HG02885 (cell line): ENCODE measurements around the gene TPM4.
"Not testable (repeated sequence)": the region's sequence is repeated elsewhere in the genome, so short reads cannot be mapped to it uniquely, and the experiment has no call there.

ENCODE experiments used
- ATAC-seq: cut with Tn5 transposase; IDR thresholded peaks from one replicate; pipeline ENCODE4 v1.9.1; 2021; ENCODE audit warnings: mild to moderate bottlenecking; ENCODE audit not compliant: unreplicated experiment, poor library complexity

The TPM4 gene

GRCh38 chr19:16070366-16070990 is 5.8 kb upstream of the TPM4 start:
- peak; percentile 42 for ATAC-seq

DNA sequence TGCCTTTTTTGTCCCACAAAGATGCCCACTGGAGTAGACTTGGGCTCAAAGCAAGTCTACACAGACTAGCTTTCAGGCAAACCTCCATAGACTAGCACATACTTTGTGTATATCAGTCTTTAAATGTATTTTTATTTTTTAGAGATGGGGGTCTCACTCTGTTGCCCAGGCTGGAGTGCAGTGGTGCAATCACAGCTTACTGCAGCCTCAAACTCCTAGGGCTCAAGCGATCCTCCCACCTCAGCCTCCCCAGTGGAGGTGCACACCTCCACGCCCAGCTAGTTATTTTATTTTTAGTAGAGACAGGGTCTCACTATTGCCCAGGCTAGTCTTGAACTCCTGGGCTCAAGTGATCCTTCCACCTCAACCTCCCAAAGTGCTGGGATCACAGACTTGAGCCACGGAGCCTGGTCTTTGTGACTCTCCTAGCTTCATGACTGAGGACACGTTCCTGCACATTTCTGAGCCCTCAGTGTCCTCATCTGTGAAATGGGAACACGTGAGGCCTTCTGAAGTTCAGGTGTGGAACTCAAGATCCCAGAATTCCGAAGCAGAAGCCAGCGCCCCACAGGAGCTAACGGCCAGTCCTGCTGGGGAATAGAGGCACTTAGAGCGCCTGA is 5.1 kb upstream of the TPM4 start:
- ATAC-seq = no peak

- no peak for ATAC-seq
Observed at GRCh38 chr19:16073481-16073880, 2.8 kb upstream of the TPM4 start.

- ATAC-seq = no peak
Observed at GRCh38 chr19:16073988-16074387, 2.3 kb upstream of the TPM4 start.

- no peak for ATAC-seq
Observed at GRCh38 chr19:16074488-16075365, 1.6 kb upstream of the TPM4 start.

GRCh38 chr19:16075430-16076153 is 703 bp upstream of the TPM4 start:
- no peak for ATAC-seq

- no peak for ATAC-seq
Observed at GRCh38 chr19:16076958-16077611, 790 bp downstream of the TPM4 start.

DNA sequence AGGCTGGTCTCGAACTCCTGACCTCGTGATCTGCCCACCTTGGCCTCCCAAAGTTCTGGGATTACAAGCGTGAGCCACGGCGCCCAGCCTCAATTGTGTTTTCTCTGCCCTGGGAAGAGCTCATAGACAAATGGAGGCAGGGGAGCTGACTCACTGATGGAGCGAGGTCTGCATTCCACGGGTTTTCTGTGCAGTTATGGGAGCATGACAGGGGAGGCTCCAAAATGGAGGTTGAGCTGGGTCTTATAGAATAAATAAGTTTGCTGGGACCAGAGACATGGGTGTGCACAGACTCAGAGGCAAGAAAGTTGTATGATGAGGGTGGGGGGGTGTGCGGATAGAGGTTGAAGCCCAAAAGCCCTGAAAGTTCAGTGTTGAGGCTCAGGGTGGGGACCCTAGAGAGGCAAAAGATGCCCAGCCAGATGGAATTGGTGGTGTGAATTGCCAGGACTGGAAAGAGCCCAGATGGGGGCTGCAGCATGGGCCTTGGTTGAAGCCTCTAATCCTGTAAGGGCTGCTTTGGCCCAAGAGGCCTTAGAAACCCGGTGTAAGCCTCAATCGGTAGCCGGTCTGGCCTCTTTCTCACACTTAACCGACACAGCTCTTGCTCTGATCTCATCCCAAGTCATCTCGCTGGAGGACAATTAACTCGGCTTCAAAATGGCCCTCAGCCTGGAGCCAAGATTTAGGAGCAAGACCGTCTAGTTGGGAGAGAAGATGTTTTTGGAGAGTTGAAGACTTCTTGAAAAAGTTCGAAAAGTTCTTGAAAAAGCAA is 1.9 kb downstream of the TPM4 start:
- ATAC-seq = no peak

GRCh38 chr19:16078759-16079707 is 2.7 kb downstream of the TPM4 start:
- ATAC-seq = peak; percentile 40

DNA sequence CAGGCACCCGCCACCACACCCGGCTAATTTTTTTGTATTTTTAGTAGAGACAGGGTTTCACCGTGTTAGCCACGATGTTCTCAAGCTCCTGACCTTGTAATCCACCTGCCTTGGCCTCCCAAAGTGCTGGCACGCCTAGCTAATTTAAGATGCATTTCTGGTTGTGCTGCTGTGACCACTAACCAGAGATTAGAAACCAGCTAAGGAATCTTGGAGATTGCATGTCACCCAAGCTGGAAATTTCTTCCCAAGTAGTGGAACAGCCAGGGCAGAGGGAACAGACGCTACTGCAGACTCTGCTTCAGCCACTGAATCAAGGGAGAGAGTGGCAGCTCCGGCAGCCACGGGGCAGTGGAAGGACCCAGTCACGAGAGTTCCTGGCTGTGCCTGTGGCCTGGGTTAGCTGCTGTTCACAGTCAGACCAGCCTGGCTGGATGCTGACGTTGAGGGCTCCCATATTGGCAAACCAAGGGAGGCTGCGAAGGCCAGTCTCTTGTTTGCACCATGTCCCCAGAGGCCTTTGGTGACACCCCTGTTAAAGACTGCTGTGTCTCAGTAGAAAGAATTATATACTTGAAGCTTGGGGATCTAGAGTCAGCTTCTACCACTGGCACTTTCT is 7.9 kb downstream of the TPM4 start:
- no peak for ATAC-seq

DNA sequence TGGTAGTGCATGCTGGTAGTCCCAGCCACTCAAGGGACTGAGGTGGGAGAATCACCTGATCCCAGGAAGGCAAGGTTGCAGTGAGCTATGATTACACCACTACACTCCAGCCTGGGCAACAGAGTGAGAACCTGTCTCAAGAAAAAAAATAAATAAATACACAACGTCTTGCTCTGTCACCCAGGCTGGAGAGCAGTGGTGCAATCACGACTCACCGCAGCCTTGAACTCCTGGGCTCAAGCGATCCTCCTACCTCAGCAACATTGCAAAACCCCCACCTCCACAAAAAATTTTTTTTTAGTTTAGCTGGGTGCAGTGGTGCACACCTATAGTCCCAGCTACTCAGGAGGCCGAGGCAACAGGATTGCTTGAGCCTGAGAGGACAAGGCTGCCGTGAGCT is 8.8 kb downstream of the TPM4 start:
- ATAC-seq = no peak

DNA sequence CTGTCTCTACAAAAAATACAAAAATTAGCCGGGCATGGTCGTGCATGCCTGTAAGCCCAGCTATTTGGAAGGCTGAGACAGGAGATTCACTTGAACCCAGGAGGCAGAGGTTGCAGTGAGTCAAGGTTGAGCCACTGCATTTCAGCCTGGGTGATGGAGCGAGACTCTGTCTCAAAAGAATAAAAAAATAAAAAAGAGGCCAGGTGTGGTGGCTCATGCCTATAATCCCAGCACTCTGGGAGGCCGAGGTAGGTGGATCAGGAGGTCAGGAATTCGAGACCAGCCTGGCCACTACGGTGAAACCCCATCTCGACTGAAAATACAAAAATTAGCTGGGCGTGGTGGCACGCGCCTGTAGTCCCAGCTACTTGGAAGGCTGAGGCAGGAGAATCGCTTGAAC is 11.1 kb downstream of the TPM4 start:
- not testable (repeated sequence) for ATAC-seq

- no peak for ATAC-seq
Observed at GRCh38 chr19:16087940-16088339, 11.6 kb downstream of the TPM4 start.

DNA sequence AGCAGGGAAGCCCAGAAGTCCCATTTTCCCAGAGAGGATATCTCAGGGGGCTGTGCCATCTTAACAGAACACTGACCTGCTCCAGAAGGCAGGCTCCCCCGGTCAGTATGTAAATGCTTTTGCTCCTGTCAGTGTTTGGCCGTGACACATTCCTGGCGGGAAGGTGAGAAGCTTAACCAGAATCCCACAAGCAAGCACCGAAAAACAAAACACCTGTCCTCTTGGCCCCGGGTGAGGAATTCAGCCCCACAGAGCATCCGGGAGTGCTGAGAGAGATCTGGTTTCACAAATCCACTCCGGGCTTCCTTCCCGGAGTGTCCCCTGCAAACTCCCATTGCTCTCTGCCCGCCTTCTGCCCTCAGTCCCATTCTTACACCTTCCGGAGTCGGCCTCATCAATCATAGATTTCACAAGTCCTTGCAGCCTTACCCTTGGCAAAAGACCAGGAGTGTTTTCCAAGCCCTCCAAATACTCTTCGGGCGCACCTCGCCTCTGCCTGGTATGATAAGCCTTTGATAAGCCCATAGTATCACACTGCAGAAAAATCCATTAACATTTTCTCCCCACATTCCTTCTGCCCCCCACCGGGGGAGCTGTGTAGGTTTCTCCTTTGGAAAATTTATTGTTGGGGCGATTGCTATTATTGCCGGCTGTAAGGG is 12.2 kb downstream of the TPM4 start:
- no peak for ATAC-seq

GRCh38 chr19:16089010-16089846 is 12.9 kb downstream of the TPM4 start:
- no peak for ATAC-seq
